ENCODE measurements around the gene GALM. TPM values are rescaled to one million over a fixed set of nuclear protein-coding genes. Genes with fewer than 3 reads are reported as not detected.
"Not testable (repeated sequence)": the region's sequence is repeated elsewhere in the genome, so short reads cannot be mapped to it uniquely, and the experiment has no call there.

GALM gene
- polyA plus RNA-seq, 5 donors = 25.3 to 36.4 (median 28.4) TPM

DNA sequence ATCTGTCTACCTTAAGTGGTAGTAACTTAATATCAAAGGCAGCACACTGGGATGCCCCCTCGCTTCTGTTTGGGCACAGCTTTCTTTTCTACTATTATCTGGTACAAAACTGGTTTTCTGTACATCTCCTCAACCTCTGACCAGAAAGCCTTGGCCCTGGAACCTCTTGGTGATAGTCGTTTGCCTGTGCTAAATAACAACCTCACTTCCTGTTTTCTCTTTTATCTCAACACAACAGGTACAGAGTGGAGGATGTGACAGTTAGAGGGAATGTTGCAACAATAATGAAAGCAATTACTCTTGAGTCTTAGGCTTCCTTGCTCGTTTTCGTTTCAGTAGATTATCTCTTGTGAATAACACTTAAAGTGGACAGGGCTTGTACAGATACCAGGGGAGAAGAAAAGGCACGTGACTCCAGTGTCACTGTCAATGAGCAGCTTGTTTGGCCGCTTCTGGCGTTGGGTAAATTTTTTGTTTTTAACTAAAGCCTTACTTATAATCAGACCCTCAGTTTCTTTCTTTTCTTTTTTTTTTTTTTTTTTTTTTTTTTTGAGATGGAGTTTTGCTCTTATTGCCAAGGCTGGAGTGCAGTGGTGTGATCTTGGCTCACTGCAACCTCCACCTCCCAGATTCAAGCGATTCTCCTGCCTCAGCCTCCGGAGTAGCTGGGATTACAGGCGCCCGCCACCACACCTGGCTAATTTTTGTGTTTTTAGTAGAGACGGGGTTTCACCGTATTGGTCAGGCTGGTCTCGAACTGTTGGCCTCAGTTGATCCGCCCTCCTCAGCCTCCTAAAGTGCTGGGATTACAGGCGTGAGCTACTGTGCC is 22.0 kb upstream of the GALM start:
- DNase-seq = not testable (repeated sequence)

DNA sequence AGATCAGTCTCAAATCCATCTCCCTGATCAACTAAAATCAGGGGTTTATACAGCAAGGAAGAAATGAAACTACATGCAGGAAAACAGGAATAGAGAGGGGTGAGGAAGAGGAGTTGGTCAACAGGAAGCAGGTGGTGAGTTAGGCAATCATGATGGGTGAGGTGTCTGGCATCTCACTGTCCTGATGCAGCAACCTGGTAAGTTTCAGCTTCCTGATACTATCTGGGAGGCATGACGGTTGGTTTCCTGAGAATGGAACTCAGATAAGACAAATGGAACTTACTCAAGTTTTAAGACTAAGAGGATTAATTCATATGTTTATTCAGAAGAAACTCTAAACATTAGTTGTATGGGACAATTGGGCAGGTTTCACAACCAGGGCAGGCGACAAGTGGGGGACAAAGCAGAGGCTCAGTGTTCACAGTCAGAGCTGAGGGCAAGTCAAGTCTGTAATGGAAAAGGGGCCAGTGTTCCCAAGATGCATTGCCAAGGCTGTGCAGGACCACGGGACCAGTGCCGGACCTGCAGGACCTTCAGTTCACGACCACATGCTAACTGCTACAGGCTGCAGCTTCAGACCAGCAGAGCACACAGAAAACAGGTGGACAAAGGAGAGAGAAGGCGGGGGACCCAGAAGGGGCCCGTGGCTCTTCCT is 17.7 kb upstream of the GALM start:
- no peak for DNase-seq

DNA sequence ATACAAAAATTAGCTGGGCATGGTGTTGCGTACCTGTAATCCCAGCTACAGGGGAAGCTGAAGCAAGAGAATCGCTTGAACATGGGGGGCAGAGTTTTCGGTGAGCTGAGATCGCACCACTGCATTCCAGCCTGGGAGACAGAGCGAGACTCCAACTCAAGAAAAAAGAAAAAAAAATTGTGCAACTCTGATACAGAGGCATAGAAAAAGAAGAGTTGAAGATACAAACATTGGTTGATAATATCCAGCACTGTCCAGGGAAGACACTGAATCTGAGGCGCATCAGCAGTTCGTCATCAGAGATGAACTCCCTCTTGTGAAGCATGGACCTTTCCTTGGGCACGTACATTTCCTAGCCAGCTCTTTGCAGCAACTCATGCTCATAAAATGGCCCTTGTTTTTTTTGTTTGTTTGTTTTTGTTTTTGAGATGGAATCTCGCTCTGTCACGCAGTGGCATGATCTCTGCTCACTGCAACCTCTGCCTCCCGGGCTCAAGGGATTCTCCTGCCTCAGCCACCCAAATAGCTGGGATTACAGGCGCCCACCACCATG is 16.7 kb upstream of the GALM start:
- DNase-seq = no peak

DNA sequence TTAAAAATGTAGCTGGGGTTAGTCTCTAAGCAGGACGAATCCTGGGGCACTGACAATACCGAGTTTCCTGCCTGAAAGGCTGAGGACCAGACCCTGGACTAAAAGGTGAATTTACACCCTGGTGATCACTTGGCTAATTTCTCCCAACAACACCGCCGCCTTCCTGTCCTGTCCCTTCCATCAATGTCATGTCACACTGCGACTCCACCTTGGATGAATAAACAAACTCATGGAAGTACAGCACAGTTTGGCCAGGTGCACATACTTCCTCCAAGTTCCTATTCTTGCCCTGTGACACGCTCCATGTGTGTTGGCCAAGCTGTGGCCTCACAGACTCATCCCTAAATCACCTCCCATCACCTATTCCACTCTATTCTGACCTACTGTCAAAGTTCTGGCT is 15.9 kb upstream of the GALM start:
- no peak for DNase-seq

DNA sequence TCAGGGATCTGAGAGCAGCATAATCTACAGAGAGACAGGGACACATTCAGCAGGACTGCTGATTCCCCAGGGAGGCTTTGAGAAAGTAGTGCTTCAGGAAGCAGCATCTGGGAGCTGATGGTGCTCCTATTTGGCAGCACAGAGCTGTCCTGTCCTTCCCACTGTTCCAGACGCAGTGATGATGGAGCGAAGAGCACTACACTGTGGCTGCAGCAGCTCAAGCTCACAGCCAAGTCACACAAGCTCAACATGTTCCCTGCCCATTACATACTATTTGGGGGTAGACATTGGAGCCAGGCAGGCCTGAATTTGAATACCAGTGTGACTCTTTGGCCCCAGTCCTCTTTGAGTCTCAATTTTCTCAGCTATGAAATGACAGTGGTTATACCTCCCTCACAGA is 15.2 kb upstream of the GALM start:
- no peak for DNase-seq

DNA sequence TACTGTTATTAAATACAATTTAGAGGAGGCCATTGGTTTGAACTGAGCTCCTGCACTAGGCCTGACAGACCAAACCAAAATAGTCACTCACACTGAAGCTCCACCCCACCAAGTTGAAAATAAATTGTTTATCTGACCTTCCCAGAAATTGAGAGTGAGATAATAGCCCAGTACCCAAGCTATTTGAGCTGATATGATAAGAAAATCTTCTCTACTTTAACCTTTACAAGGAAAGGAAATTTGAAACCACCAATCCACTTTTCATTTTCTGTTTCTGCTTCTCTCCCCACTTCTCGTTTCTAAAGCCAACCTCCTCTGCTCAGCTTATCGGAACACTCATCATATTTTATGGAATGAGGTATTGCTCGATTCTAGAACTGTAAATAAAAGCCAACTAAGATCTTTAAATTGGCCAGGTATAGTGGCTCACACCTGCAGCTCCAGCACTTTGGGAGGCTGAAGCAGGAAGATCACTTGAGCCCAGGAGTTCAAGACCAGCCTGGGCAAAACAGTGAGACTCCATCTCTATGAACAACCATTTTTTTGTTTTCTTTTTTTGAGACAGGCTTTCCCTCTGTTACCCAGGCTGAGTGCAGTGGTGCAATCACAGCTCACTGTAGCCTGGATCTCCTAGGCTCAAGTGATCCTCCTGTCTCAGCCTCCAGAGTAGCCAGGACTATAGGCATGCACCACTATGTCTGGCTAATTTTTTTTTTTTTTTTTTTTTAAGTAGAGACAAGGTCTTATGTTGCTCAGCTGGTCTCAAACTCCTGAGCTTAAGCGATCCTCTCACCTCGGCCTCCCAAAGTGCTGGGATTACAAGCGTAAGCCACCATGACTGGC is 13.3 kb upstream of the GALM start:
- DNase-seq = no peak

DNA sequence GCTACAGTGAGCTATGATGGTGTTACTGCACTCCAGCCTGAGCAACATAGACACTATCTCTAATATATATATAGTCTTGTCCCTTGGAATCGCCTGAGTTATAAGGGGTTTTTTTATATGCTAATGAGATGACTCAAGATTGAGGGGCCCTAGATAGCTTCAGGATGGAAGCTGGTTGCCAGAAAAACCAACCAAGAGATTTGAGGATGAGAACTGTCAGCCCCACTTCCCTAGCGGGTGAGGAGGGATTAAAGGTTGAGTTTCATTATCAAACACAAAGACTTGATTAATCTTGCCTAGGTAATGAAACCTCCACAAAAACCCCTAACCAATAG is 12.6 kb upstream of the GALM start:
- no peak for DNase-seq

DNA sequence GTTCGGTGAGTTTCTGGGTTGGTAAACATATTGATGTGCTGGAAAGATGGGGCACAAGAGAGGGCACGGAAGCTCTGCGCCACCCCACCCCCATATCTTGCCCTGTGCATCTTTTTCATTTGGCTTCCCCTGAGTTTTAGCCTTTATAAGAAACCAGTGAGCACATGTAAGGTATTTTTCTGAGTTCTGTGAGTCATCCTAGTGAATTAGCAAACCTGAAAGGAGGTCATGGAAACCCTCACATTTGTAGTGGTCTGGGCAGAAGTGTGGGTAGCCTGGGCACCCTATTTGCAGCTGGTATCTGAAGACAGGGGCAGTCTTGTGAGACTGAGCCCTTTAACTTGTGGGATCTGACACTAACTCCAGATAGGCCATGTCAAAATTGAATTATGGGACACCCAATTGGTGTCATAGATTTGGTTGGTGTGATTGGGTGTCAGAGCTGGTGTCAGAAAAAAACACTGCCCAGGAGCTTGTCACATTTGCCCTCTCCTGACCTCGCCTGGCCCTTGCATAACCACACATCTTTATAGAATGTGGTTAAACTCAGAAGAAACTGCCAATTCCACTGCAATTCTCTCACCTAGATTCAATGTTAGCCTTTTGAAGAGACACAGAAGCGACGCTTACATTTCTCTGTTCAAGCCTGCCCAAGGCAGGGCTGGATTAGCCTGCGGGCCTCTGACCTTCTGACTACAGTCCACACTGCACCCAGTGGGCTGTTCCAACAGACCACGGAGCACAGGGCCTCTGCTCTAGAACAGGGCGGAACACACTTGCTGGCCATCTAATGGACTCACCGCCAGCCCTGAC is 12.0 kb upstream of the GALM start:
- no peak for DNase-seq

DNA sequence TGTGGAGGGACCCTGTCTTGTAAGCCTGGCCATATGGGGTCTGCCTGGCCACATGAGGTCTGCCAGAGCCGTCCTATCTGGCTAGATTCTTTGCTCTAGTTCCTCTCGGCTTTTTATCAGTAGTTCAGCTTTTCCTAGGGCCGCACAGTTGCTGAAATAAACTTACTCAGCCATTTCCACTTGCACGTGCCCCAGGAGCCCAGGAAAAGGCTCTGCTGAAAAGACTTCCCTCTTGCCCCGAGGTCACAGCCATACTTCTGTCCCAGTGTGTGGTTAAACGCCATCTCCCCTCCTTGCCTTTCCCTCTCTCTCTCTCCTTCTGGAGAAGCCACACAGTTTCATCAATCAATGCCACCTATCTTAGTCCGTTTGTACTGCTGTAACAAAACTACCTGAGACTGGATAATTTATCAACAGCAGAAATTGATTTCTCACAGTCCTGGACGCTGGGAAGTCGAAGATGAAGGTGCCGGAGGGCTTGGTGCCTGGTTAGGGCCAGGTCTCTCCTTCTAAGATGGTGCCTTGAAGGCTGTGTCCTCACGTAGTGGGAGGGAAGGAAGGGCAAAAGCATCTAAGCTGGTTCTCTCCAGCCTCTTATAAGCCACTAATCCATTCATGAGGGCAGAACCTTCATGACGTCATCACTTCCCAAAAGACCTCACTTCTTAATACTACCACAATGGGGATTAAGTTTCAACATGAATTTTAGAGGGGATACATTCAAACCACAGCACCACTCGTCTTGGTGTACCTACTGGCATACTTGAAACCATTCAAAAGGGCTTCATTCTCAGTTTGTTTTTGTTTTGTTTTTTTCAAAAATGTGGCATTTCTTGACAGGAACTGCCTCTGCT is 11.2 kb upstream of the GALM start:
- no peak for DNase-seq

DNA sequence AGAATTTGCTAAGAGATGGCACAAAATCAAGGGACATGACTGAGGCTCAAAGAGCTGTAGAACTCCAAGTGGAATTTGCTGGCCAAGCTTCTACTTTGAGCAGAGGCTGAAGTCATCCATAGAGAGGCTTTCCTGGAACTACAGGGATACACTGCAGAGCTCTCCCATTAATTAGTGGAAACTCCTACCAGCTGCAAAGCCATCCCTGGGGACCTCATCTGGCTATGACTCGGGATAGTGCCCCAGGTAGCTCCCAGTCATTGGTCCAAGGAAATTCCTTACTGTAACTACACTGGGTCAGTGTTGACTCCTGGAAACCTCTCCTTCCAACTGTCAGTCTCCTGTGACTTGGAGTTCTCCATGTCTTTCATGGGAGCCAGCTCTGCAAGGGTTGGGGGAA is 10.5 kb upstream of the GALM start:
- no peak for DNase-seq

DNA sequence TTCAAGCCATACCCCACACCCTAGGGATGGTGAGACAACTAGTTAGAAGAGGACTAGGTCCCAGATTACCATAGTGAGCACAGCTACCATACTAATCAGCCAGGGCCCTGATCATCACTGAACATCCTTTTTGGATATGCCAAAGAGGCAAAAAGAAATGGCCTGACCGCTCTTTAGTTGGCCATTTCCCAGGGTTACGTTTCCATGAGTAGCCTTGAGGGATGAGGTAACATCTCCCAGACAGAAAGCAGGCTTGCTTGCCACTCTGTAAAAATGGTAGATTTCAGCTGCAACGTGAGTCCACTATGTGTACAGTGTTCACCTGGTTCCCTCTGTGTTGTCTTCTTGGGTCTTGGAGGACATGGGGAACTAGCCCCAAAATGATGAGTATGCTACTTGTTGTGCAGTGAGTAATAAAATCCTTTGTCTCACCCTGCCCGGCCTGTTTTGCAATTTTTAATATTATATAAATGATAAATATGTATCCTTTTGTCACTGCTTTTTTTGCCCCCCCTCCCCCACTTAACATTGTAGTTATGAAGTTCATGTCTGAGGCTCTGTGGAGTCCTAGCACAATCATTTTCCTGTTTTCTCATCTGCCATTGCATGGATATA is 8.9 kb upstream of the GALM start:
- DNase-seq = no peak

DNA sequence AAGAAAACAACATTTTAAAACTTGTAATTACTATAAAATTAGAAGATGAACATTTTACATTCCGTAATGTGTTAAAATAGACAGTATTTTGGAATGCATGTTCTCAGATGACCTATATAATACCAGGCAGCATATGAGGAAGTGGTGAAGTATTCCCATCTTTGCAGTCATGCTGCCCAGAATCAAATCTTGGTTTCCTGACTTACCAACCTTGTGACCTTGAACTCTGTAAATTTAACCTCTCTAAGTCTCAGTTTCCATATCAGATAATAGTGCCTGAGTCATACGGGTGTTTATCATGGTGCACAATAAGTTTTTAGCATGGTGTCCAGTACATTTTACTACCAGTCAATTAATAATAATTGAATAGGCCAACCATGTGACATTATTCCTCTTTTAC is 7.3 kb upstream of the GALM start:
- DNase-seq = no peak

DNA sequence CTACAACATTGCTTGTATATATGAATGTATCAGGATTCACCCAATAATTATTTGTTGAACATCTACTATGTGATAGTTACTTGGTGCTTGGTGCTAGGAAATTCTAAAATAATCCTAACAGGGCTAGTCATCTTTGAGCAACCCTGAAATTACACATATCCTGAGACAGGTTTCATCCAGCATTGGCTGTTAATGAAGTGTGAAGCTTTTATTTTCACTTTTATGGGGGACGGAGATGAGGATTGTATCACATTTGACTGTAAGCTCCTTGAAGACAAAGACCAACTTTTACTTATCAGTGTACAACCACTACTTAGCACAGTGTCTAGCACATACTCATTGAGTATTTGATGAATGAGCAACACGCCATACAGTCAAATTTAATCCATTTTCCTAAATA is 6.8 kb upstream of the GALM start:
- no peak for DNase-seq

DNA sequence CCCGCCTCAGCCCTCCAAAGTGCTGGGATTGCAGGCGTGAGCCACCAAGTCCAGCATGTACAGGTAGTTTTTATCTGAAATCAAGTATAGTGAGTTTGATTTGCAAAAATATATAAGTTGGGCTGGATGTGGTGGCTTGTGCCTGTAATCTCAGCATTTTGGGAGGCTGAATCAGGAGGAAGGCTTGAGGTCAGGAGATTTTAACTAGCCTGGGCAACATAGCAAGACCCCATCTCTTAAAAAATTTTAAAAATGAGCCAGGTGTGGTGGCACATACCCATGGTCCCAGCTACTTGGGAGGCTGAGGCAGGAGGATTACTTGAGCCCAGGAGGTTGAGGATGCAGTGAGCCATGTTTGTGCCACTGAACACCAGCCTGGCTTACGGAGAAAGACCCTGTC is 5.6 kb upstream of the GALM start:
- no peak for DNase-seq

DNA sequence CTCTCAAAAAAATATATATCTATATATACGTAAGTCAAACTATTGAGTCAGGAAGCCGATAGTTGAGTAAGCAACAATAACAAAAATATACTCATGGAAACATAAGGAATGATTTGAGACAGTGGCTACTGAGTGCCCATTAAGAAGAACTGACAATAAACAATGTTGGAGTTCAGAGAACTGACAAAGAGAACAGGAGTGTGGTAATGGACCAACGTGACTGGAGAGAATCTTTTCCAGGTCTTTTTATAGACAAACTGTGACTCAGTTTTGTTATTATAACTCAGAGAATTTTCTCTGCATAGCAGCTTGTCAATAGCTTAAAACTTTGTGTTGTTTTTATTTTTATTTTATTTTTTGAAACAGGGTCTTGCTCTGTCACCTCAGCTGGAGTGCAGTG is 4.6 kb upstream of the GALM start:
- DNase-seq = no peak

DNA sequence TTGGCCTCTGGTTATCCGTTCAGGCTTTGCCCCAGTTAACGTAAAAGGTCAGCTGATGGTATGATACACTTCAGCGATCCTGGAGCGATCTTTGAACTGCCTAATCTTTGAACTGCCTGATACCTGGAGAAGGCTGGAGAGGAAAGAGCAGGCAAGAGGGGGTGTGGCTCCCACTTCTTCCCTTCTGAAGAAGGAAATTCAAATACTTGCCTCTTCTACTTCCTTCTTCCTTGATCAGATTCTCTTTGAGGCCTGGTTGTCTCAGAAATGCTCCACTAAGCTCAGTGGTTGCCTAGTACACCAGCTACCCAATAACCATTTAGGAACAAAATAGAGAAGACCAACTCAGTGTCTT is 619 bp downstream of the GALM start:
- peak; percentile 24 to 26 for DNase-seq

DNA sequence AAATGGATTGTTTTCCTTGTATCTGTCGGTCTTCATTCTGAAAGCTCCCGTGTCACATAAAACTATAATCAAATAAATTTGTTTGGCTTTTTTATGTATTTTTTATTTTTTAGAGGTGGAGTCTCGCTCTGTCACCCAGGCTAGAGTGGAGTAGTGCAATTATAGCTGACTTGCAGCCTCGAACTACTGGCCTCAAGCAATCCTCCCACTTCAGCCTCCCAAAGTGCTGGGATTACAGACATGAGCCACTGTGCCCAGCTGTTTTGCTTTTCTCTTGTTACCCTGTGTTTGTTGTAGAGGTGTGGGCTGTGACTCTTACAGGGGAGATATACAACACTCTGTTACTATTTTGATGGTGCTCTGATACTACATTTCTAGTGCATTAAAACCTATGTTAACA is 2.2 kb downstream of the GALM start:
- DNase-seq = no peak

DNA sequence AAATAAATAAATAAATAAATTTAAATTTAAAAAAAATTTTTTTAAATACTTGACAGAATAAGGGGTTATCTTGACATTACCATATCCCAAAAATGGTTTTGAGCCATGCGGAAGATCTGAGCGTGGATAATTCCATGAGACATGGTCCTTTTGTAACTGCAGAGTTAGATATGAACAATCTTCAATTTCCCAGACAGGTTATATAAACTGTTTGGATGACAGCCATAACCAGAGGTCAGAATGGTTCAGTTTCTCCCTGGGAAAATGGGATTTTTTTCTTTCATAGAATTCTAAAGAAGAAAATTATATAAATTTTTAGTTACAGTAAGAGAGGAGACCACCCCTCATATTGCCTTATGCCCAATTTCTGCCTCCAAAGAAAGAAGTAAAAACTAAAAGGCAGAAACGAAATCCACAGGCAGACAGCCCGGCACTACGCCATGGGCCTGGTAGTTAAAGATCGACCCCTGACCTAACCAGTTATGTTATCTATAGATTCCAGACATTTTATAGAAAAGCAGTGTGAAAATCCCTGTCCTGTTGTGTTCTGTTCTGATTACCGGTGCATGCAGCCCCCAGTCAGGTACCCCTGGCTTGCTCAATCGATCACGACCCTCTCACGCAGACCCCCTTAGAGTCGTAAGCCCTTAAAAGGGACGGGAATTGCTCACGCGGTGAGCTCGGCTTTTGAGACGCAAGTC is 3.0 kb downstream of the GALM start:
- DNase-seq = no peak

DNA sequence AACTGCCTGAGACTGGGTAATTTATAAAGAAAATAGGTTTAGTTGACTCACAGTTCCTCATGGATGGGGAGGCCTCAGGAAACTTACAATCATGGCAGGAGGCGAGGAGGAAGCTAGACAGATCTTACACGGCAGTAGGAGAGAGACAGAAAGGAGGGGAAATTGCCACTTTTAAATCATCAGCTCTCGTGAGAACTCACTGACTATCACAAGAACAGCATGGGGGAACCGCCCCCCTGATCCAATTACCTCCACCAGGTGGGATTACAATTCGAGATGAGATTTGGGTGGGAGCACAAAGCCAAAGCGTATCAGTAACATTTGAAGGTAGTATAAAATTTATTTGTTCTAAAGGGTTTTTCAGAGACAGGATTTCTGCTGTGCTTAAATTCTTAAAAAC is 5.4 kb downstream of the GALM start:
- DNase-seq = no peak

DNA sequence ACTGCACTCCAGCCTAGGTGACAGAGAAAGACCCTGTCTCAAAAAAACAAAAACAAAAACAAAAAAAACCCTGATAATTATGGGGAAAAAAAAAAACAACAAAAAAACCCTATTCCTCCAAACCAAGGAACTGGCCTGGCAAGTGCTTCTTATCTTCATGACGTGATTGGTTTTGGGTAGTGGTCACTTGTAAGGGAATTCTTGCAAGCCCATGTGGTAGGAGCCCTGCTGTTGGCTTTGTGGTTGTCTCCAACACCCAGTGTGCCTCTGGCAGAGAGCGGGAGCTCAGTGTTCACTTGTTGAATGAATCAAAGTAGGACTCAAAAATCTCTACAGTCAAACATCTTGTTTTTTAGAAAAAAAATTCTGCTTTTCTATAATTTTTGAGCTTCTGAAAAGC is 6.0 kb downstream of the GALM start:
- DNase-seq = no peak
